Measurements from ENCODE around the gene CNBP. TPM values are rescaled to one million over a fixed set of nuclear protein-coding genes. Genes with fewer than 3 reads are reported as not detected.
"Not testable (repeated sequence)": the region's sequence is repeated elsewhere in the genome, so short reads cannot be mapped to it uniquely, and the experiment has no call there.

The CNBP gene
- 100 to 1,000 TPM; 205 to 247 TPM for total RNA-seq
- long read RNA-seq, transcript CNBP-201 (5 exons, 1,664 nt) = minor isoform, 125 of 474 reads
- long read RNA-seq, transcript CNBP-204 (5 exons, 1,641 nt) = minor isoform, 56 of 474 reads
- long read RNA-seq, transcript CNBP-207 (5 exons, 1,626 nt) = major isoform, 153 of 474 reads
- long read RNA-seq, transcript CNBP-208 (5 exons, 1,549 nt) = minor isoform, 19 of 474 reads
- long read RNA-seq, partial matches to known transcripts = 10 of 474 reads
- long read RNA-seq, other reads (novel, unspliced or antisense) = 101 of 474 reads

DNA sequence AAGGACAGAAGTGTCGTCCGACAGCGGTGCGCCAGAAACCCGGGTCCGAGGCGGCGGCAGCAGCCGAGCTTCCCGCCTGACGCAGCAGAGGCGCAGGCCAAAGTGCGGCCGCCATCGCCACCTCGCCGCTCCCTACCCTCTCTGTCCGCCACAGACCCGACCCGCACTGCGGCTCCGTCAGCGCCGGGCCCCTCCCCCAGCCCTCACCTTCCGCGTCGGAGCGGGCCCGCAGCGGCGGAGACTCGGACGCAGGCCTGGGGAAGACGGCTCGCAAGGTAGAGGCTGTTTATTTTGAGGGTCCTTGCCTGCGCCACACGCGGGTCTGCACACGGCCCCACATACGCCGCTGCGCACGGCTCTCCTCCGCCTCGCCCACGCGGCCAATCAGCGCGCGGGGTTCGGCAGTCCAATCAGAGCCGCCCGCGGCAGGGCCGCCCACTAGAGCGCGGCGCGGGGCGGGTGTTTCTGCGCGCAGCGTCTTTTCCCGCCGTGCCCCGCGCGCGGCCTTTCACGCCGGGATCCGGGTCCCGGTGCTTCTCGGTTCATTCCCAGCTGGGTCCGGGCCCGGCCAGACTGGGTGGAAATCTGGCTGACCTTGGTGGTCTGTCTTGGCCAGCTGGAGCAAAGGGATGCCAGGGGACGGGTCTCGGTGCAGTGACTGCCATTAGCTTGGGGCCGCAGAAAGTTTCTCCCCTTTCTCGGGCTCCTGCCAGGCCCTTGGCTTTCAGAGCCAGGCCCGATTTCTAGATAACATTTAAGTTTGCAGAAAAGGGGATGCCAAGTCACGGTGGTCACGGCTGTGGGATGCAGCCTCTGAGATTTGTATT lies at the start of gene CNBP:
CNBP (minus strand) TSS at position 328 of the 827 bp plus-strand sequence. CDS start 12,139 bp downstream, outside the sequence.
- DNase-seq = peak; percentile 92 to 94
- intact Hi-C loops (cut with DNase I, micrococcal nuclease) = loop anchor here in 1 of 2 donors (5.0 kb wide), 1 partner anchor 64 kb away; the partner anchor contains the start of gene COPG1
- peak; percentile 90 for ATAC-seq

DNA sequence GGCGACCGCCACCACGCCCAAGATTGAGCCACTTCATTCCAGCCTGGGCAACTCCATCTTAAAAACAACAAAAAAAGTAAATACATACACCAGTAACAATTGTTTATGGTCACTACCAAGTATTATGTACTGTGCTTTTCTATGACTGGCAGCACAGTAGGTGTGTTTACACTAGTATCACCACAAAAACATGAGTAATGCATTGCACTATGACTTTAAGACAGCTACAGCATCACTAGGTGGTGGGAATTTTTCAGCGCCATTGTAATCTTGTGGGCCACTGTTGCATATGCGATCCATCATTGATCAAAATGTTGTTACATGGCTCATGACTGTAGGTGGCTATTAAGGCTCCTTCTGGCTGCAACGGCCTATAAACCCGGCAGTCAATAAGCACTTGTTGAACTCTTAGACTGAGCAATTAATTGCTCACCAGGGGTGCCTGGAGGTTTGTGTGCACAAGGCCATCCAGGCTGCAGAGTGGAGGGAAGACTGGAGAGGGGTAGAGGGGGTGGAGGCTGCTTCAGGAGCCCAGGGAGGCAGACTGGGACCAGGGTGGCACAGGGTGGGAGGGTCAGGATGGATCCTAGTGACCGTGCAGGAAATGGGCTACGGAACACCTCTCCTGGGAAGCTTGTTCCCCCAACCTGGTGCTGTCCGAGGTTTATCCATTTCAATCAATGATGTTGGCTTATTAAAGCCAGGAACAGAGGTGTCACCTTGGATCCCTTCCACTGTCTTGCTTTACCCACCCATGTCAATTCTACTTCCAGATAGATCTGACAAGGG lies 47.8 kb upstream of the CNBP start:
- ATAC-seq (no peak), DNase-seq (no peak)
- intact Hi-C loops (cut with DNase I, micrococcal nuclease) = no loop called here

DNA sequence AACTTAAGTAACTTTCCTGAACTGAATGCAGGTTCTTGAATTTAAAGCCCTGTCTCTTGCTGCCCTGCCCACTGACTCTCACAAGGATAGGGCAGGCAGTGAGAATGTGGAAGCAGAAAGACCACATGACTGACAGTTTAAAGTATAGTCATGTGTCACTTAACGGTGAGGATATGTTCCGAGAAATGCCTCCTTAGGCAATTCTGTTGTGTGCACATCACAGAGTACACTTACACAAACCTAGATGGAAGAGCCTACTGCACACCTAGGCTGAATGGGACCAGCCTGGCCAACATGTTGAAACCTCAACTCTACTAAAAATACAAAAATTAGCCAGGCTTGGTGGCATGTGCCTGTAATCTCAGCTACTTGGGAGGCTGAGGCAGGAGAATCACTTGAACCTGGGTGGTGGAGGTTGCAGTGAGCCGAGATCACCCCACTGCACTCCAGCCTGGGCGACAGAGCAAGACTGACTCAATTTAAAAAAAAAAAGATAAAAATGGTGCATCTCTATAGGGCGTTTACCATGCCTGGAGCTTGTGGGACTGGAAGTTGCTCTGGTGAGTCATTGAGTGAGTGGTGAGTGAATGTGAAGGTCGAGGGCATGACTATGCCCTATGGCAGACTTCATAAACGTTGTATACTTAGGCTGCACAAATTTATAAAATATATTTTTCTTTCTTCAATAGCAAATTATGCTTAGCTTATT lies 46.8 kb upstream of the CNBP start:
- peak; percentile 70 for ATAC-seq
- intact Hi-C loops (cut with DNase I, micrococcal nuclease) = no loop called here
- DNase-seq = no peak

DNA sequence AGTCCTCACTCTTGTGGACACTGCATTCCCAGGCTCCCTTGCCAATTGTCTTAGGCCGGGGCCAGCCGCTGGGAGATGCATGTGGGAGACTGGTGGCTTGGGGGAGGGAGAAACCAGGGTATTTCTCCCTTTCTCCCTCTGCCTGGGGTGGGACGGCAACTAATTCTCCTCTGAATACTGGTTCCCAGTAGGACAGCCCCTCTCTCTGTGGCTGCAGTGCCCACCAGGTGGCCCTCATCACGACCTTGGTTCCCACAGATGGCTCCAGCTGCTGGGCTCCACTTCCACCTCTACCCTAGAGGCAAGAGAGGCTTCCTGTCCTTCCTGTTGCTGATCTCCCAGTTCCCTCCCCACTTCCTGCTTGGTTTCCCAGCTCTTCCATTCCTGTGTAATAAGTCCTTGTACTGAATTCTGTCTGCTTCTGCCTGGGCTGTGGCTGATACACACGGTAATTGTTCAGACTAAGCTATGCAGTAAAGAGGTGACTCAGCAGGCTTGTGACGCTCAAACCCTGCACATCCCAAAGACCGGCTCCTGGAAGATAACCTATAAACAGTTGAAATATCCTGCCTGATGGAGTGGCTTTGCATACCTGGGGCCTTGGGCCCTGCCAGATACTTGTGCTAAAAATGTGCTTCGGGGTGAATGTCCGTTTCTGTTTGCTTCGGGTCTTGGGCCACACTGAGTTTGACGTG lies 45.3 kb upstream of the CNBP start:
- DNase-seq (no peak), ATAC-seq (no peak)
- intact Hi-C loops (cut with DNase I, micrococcal nuclease) = no loop called here

DNA sequence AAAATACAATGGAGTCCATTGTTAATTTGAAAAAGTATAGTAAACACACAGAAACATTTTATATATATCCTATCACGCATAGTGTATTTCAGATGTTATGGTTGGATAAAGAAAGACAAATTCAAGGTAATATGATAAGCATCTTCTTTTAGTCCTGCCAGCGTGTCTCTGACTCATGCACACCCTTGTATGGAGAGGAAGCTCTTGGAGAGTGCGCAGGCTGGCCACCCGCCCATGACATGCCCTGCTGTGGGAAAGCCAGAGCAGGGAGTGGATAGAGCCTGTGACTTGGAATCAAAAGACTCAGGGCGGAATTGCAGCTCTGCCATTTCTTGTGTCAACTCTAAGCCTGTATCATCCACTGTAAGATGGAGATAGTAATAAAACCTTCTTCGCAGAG lies 42.7 kb upstream of the CNBP start:
- DNase-seq = peak; percentile 59 to 83

DNA sequence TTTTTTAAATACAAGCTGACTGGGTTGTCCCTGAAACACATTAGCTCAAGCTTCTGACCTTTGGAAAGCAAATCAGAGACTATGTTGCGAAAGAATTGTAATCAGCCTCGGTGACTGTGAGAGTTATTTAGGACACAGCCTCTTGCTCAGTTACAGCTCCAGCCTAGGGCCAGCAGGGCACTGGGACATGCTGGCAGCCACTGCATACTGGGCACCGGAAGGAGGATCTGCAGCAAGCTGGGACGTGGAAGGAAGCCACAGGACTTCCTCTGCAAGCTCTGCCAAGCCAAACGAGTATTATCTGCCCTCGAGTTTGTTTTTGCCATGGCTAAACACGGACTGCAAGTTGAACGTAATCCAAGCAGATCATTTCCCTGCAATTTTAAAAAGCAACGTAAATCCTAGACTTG lies 41.3 kb upstream of the CNBP start:
- peak; percentile 96 for ATAC-seq
- peak; percentile 76 to 89 for DNase-seq
- intact Hi-C loops (cut with DNase I, micrococcal nuclease) = no loop called here

More for the DNA sequence above, 42.7 kb upstream of the CNBP start:
- ATAC-seq = peak; percentile 24
- intact Hi-C loops (cut with DNase I, micrococcal nuclease) = no loop called here

DNA sequence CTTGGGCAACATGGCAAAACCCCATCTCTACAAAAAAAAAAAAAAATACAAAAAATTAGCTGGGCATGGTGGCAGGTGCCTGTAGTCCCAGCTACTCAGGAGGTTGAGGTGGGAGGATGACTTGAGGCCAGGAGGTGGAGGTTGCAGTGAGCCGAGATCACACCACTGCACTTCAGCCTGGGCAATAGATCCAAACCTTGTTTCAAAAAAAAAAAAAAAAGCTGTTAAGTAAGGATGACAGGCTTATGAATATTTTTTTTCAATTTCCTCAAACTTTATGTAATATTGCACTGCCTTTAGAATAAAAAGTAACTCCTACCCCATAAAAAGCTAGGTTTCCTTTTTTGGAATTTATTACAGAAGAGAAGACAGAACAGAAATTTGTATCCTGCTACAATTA lies 40.7 kb upstream of the CNBP start:
- intact Hi-C loops (cut with DNase I, micrococcal nuclease); DNase-seq: not testable (repeated sequence)
- peak; percentile 53 for ATAC-seq

DNA sequence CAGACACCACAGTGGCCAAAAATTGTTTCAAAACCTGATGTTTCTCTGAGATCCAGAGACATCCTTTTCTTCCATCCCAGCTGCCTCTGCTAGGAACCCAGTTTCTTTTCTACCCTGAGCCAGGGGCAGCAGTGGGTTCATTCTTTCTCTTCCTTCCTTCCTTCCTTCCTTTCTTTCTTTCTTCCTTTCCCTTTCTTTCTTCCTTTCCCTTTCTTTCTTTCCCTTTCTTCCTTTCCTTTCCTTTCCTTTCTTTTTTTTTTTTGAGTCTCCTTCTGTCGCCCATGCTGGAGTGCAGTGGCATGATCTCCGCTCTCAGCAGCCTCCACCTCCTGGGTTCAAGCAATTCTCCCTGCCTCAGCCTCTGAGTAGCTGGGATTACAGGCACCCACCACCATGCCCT lies 35.0 kb upstream of the CNBP start:
- intact Hi-C loops (cut with DNase I, micrococcal nuclease) = no loop called here
- ATAC-seq (no peak), DNase-seq (no peak)

DNA sequence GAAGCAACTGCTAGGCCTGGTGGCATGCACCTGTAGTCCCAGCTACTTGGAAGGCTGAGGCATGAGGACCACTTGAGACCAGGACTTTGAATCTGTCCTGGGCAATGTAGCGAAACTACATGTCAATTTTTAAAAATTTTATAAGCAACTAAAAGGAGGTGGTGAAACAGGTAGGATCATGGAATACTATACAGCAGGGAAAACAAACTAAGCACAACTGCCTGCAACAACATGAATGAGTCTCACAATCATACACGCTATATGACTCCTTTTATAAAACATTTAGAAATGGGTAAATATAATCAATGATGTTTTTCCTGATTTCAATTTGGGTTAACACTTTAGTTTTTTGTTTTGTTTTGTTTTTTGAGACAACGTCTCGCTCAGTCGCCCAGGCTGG lies 29.5 kb upstream of the CNBP start:
- ATAC-seq (no peak), DNase-seq (no peak)
- intact Hi-C loops (cut with DNase I, micrococcal nuclease) = no loop called here

DNA sequence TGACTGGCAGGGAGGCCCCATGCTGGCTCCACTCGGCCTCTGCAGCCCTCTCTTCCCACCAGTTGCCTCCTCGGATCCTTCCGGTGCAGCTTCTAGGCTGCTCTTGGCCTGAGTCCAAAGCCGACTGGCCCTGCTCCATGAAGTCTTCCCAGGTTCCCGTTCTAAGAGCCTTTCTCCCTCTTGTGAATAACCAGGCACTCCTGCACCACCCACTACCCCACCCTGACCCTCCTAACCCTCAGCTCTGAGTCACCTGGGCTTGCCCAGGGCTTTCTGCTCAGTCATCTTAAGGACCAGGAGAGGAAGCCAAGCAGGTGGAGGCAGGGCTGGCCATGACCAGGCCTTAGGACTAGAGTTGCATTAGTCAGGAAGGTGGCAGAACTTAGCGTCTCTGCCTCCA lies 28.1 kb upstream of the CNBP start:
- DNase-seq (peak; percentile 91), ATAC-seq (peak; percentile 99)
- intact Hi-C loops (cut with DNase I, micrococcal nuclease) = no loop called here

DNA sequence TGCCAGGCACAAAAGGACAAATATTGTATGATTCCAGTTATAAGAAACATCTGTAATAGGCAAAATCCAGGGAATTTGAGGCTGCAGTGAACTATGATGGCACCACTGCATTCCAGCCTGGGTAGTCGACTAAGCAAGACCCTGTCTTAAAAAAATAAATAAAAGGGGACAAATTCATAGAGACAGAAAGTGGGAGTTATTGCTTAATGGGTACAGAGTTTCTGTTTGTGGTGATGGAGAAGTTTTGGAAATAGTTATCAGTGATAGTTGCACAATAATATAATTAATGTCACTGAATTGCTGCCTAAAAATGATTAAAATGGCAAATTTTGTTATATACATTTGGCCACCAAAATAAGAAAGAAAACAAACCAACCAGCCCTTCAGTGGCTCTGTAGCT lies 27.6 kb upstream of the CNBP start:
- intact Hi-C loops (cut with DNase I, micrococcal nuclease) = no loop called here
- ATAC-seq = no peak
- DNase-seq = no peak

DNA sequence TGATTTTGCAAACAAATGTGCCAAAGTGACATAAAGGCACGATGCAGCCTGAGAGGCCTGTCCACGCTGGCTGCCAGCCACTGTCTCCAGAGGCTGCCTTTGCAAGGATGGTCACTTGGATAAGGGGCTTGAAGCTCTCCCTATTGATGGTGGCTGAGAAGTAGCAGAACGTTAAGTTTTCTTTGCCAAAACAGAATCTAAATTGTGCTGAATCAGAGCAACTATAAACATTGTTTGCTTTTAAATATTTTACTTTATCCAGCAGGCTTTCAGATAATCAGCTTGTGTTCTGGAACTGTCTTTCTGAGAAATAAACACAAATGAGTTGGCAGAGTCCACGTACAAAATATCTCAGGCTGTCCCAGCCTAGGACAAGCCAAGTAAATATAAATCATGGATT lies 23.8 kb upstream of the CNBP start:
- ATAC-seq (no peak), DNase-seq (no peak)
- intact Hi-C loops (cut with DNase I, micrococcal nuclease) = no loop called here

DNA sequence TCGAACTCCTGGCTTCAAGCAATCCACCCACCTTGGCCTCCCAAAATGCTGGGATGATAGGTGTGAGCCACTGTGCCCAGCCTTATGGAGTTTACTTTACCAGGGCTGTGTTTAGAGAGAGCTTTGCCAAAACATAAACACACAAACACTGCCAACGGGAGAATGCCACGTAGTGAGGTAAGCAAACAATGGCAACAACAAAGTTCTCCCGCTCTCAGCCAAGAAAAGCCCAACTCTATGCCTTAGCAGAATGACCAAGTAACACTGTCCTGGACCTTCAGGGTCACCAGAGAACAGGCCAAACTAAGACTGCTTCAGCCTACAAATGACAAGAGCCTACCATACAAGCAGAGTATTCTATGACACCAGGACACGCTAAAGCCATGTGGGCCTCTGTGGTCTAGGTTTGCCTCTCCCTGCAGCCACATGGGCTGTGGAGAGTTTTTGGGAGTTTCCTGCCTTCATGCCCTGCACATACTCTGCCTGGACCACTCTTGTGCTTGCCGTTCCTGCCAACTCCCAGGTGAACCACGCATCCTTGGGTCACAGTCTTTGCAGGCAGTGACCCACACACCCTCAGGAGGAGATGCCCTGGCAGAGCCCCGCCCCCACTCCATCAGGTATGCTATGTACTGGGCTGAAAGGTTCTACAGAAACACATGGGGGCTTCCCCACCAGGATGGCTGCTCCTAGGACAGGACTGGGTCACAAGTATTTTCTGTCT lies 21.6 kb upstream of the CNBP start:
- no peak for ATAC-seq
- DNase-seq = no peak
- intact Hi-C loops (cut with DNase I, micrococcal nuclease) = no loop called here

DNA sequence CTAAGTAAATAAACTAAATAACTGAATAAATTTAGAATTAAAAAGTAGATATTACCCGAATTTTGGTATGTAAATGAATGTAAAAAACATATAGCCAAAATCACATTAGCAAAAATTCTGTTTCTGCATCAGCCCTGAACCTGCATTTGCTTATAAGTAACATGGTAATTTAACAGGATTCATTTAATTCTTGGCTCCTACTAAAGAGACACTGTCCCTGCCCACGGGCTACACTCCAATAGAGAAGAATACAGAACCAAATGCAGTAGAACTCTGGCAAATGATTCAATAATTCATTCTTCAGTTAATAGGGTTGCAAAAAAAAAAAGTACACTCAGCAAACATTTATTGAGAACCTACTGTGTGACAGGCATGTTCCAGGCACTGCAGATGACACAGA lies 20.8 kb upstream of the CNBP start:
- intact Hi-C loops (cut with DNase I, micrococcal nuclease) = no loop called here
- DNase-seq = no peak
- ATAC-seq = no peak

DNA sequence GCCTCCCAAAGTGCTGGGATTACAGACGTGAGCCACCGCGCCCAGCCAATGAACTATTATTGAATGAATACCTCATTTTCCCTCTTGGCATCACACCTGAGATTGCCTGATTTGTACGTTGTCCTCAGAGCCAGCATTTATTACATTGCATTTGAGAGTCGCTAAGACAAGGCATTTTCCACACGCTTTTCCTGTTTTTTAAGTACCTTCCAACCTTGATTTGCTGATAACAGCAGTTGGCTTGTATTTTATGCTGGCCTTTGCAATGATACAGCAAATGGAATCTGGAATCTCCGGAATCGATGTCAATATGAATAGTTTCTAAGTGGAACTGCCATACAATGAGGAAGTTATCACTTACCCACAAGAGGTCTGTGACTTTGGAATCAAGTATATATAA lies 15.7 kb upstream of the CNBP start:
- intact Hi-C loops (cut with DNase I, micrococcal nuclease) = no loop called here
- DNase-seq (no peak), ATAC-seq (no peak)

DNA sequence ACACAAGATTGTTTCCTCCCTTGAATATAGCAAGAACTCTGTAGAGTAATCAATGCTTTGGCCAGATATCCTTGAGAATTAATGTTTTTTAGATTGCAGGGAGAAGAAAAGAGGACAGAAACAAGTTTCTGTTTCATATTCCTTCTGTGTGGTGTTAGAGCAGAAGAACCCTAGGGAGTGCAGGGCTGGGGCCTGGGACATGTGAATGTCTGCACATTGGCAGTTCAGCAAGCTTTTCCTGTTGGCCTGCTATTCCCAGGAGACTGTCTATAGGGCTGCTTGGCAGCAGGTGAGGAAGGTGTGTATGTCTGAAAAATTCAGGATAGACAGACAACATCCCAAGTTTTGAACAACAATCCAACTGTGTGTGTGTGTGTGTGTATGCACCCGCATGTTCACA lies 13.6 kb upstream of the CNBP start:
- intact Hi-C loops (cut with DNase I, micrococcal nuclease) = no loop called here
- no peak for ATAC-seq
- DNase-seq = no peak

DNA sequence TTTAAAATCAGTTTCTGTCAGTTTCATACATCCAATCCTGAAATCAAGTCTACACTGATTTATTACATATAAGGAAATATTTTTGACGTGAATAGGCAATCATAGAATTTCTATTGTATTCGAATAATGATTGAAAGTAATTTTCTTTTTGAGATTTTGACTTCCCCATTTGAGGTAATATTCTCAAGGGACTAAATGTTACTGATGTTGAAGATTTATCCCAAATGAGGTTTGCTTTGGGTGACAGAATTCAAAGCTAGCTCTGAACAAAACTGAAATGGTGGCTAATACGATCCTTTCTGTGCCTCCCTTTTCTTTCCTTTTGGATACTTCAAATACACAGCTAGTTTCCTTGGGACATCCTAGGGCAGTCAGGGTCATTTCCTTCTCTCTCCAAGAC lies 12.9 kb upstream of the CNBP start:
- intact Hi-C loops (cut with DNase I, micrococcal nuclease) = no loop called here
- no peak for DNase-seq
- ATAC-seq = no peak

DNA sequence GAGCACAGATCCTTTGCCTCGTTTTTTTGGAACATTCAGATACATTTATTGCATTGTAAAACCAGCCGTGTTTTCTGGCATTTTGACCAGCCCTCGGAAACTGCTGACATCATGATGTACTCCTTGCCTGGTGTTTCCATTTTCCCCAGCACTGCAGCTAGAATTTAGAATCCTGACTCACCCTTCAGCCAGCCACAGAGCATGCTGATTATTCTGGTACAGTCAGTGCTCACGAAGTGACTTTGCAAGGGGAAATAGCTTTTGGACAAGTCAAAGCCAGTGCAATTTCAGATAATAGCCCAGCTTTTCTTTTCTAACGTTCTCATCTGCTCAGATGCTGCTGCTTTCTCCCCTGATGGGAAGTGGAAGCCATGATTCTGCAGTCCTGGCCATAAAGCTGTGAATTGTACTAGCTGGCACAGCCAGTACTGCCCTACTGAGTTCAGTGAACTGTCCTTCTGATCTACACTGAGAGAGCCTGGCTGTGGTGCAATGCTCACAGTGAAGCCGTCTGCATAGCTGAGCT lies 12.1 kb upstream of the CNBP start:
- intact Hi-C loops (cut with DNase I, micrococcal nuclease) = no loop called here

More for the DNA sequence above, 12.1 kb upstream of the CNBP start:
- DNase-seq (peak; percentile 9 to 49), ATAC-seq (peak; percentile 87)
